ENCODE results near the gene SCAF8. TPM values are rescaled to one million over a fixed set of nuclear protein-coding genes. Genes with fewer than 3 reads are reported as not detected.

SCAF8 gene
- total and polyA plus RNA-seq, 2 of the 8 experiments (the other 6 are each of a cell fraction or from before 2014, with no cell fraction given) = 20.3 to 46.3 TPM

- TF ChIP-seq HDAC2 (IDR thresholded peaks at IDR 0.05; ENCODE audit: borderline replicate concordance in 1 of 2, low read depth in 2 of 2, low read length in 2 of 2) = no peak
- no peak for TF ChIP-seq KDM1A (IDR thresholded peaks at IDR 0.05; ENCODE audit: borderline replicate concordance, low read length)
- no peak for TF ChIP-seq SRF (IDR thresholded peaks at IDR 0.05; ENCODE audit: low read depth, low read length)
- TF ChIP-seq ZNF274 (IDR thresholded peaks at IDR 0.05; ENCODE audit: borderline replicate concordance, extremely low read depth, low read length) = no peak
- TF ChIP-seq NANOG (IDR thresholded peaks at IDR 0.05; ENCODE audit: insufficient read depth, low read depth, low read length, poor library complexity, severe bottlenecking) = no peak
- TF ChIP-seq RFX5 (IDR thresholded peaks at IDR 0.05; ENCODE audit: borderline replicate concordance, low read depth, low read length) = no peak
- no peak for TF ChIP-seq PHF8 (conservative IDR thresholded peaks at IDR 0.05; ENCODE audit: low read depth, low read length)
Measured at GRCh38 chr6:154752022-154752421, 18.8 kb downstream of the SCAF8 start (continued).
